Fibroblast of lung (primary cell): Measurements from ENCODE around the gene PDCD1LG2.

ENCODE experiments used
- EZH2 ChIP-seq: IDR thresholded peaks from 2 replicates; pipeline ENCODE4 v1.5.1; 2012; ENCODE audit warnings: low read length, control low read depth, mild to moderate bottlenecking; ENCODE audit errors: missing control alignments
- TF ChIP-seq, protein P1 (sequence below), 2 donors: IDR thresholded peaks in 1 of 2; conservative IDR thresholded peaks in 1 of 2; 1 replicate in 1 of 2; 2 replicates in 1 of 2; pipeline ENCODE4 v1.5.1; 2011 to 2012; ENCODE audit warnings: low read length in 2 of 2, control low read depth in 1 of 2, inconsistent platforms in 1 of 2, low read depth in 1 of 2, mild to moderate bottlenecking in 1 of 2

- TF ChIP-seq, protein P1, sequence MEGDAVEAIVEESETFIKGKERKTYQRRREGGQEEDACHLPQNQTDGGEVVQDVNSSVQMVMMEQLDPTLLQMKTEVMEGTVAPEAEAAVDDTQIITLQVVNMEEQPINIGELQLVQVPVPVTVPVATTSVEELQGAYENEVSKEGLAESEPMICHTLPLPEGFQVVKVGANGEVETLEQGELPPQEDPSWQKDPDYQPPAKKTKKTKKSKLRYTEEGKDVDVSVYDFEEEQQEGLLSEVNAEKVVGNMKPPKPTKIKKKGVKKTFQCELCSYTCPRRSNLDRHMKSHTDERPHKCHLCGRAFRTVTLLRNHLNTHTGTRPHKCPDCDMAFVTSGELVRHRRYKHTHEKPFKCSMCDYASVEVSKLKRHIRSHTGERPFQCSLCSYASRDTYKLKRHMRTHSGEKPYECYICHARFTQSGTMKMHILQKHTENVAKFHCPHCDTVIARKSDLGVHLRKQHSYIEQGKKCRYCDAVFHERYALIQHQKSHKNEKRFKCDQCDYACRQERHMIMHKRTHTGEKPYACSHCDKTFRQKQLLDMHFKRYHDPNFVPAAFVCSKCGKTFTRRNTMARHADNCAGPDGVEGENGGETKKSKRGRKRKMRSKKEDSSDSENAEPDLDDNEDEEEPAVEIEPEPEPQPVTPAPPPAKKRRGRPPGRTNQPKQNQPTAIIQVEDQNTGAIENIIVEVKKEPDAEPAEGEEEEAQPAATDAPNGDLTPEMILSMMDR (conservative IDR thresholded peaks at IDR 0.05 in 1 of 2, IDR thresholded peaks at IDR 0.05 in 1 of 2; ENCODE audit: low read depth in 1 of 2, low read length in 2 of 2): no peak
- TF ChIP-seq EZH2: no peak
Observed at GRCh38 chr9:5560443-5561100, 50.2 kb downstream of the PDCD1LG2 start.
